Spleen (tissue), 7 donors: Measurements from ENCODE around the gene CCDC196.

Experiments used
- POLR2A ChIP-seq, 3 donors: fragments of 450-650 bp; IDR thresholded peaks; one replicate each; pipeline ENCODE4 v1.5.1; 2017; ENCODE audit warnings: antibody characterized with exemption in 3 of 3, mild to moderate bottlenecking in 1 of 3
- TF ChIP-seq, protein P1 (sequence below), 11 experiments: fragments of 200-600 bp in 7 of 11; fragments of 450-650 bp in 4 of 11; sonication (generic) in 4 of 11; IDR thresholded peaks in 8 of 11; conservative IDR thresholded peaks in 3 of 11; 1 replicate in 7 of 11; 2 replicates in 4 of 11; pipeline versions ENCODE4 v1.4.0 to v1.8.0; 2016 to 2021; ENCODE audit warnings: antibody characterized with exemption in 11 of 11, inconsistent platforms in 4 of 11, mild to moderate bottlenecking in 1 of 11
- donor health status: DM: no; HTN: no; CAD: no; lungs with moderate emphysema.
- donor health status: DM: no; HTN: no; CAD: no.
- donor health status: DM: no; HTN: no; CAD: no.

DNA sequence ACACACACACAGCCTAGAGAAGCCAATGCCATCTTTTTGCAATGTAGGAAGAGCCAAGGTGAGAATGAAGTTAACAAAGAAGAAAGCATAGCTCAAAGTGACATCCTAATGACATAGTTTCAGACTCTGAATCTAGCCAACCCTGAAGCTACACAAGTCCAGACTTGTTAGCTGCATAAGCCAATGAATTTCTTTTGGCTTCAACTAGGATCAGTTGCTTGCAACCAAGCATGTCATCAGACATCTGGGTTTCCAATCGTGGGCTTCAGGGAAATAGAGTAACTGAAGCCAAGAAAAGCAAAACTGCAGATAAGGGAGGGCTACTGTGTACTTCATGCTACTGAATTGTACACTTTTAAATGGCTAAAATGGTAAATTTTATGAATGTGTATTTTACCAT is 17.4 kb downstream of the CCDC196 start:
- TF ChIP-seq, protein P1, sequence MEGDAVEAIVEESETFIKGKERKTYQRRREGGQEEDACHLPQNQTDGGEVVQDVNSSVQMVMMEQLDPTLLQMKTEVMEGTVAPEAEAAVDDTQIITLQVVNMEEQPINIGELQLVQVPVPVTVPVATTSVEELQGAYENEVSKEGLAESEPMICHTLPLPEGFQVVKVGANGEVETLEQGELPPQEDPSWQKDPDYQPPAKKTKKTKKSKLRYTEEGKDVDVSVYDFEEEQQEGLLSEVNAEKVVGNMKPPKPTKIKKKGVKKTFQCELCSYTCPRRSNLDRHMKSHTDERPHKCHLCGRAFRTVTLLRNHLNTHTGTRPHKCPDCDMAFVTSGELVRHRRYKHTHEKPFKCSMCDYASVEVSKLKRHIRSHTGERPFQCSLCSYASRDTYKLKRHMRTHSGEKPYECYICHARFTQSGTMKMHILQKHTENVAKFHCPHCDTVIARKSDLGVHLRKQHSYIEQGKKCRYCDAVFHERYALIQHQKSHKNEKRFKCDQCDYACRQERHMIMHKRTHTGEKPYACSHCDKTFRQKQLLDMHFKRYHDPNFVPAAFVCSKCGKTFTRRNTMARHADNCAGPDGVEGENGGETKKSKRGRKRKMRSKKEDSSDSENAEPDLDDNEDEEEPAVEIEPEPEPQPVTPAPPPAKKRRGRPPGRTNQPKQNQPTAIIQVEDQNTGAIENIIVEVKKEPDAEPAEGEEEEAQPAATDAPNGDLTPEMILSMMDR (IDR thresholded peaks at IDR 0.05 in 8 of 11, conservative IDR thresholded peaks at IDR 0.05 in 3 of 11): no peak
- no peak for TF ChIP-seq POLR2A (IDR thresholded peaks at IDR 0.05)
